ENCODE measurements around the gene TFR2. TPM values are rescaled to one million over a fixed set of nuclear protein-coding genes. Genes with fewer than 3 reads are reported as not detected.
A peak's percentile ranks its signal among the peaks of the same experiment; 100 is the strongest.

The TFR2 gene
- total and polyA plus RNA-seq, 2 of the 13 experiments (the other 11 are each of a cell fraction or from before 2014, with no cell fraction given), result 36.9 to 64.2 TPM

GRCh38 chr7:100626055-100626454 lies 15.3 kb downstream of the TFR2 start:
- TSS peak; percentile 35 for BruUV-seq (replicated peaks)
- intact Hi-C loops (cut with micrococcal nuclease; ENCODE audit: unreplicated experiment), result no loop called here
- no peak for ATAC-seq
- H3K9ac ChIP-seq (ENCODE audit: insufficient read depth, low read depth, low read length), result no peak overlapping the region
- CTCF ChIA-PET (ENCODE audit: low intra/inter-chr PET ratio, low total read pairs), result no interaction called here
- in situ Hi-C loops (cut with HindIII; ENCODE audit: extremely low pct_ligation_motif_present, low pct_unique_long_range_greater_than_20kb), result no loop called here
- H2AFZ ChIP-seq (ENCODE audit: low read length), result no peak overlapping the region
- no peak overlapping the region for H3K27ac ChIP-seq (ENCODE audit: extremely low read length, insufficient read depth, low read length)
- H4K20me1 ChIP-seq (ENCODE audit: insufficient read depth, low read length), result peaks cover 6% of the 10 kb centered on the region; the same call in 1 of the 2 replicates
- H3K4me1 ChIP-seq (ENCODE audit: insufficient read depth, low read length), result peaks cover 13% of the 10 kb centered on the region
- DNase-seq (ENCODE audit: low spot score), result no peak
- WGBS (ENCODE audit: low lambda C conversion rate), result 96% methylated on average over 3 of the region's 3 CpGs
- H3K4me3 ChIP-seq (replicated peaks in 1 of 3; ENCODE audit: insufficient read depth in 1 of 3, low read depth in 2 of 3, low read length in 3 of 3), result no peak overlapping the region
- peaks cover 4 to 23% of the 10 kb centered on the region in 2 experiments; a peak in 4 of 5 replicates for H3K36me3 ChIP-seq (replicated peaks in 1 of 2; ENCODE audit: control insufficient read depth in 1 of 2, insufficient read depth in 2 of 2, low read length in 2 of 2)
- no peaks in the 10 kb centered on the region for H3K27me3 ChIP-seq (ENCODE audit: control insufficient read depth in 1 of 2, insufficient read depth in 2 of 2, low read length in 2 of 2)
- no peak overlapping the region for H3K4me2 ChIP-seq (ENCODE audit: low read depth, low read length)
- H3K9me3 ChIP-seq (ENCODE audit: low read length), result no peaks in the 10 kb centered on the region
- H3K79me2 ChIP-seq (ENCODE audit: insufficient read depth, low read length), result no peaks in the 10 kb centered on the region
- POLR2A ChIA-PET, result interaction anchor here (0.9 kb wide), 3 partner anchors 14 to 47 kb away, joined by 3 to 4 read pairs (median 3); partner anchors contain the start of genes FBXO24, GNB2, LRCH4 and MOSPD3
- TF ChIP-seq ZFP36 (IDR thresholded peaks at IDR 0.05; ENCODE audit: borderline replicate concordance, low read depth, low read length, partially characterized antibody), result peak; percentile 89
- TF ChIP-seq ATF4 (CRISPR knock-in tag; IDR thresholded peaks at IDR 0.05), result no peak
- FAIRE-seq, result no peak

- Histone ChIP-seq H2AFZ (ENCODE audit: low read length) (no peak overlapping the region), H3K4me2 (ENCODE audit: low read depth, low read length) (no peak overlapping the region), H3K4me1 (ENCODE audit: insufficient read depth, low read length) (peaks cover 21% of the 10 kb centered on the region), H3K27ac (ENCODE audit: extremely low read length, insufficient read depth, low read length) (no peak overlapping the region), H3K36me3 (replicated peaks in 1 of 2; ENCODE audit: control insufficient read depth in 1 of 2, insufficient read depth in 2 of 2, low read length in 2 of 2) (peaks cover 4 to 22% of the 10 kb centered on the region in 2 experiments; a peak in 4 of 5 replicates), H3K9me3 (ENCODE audit: low read length) (no peaks in the 10 kb centered on the region), H3K4me3 (replicated peaks in 1 of 3; ENCODE audit: insufficient read depth in 1 of 3, low read depth in 2 of 3, low read length in 3 of 3) (no peak overlapping the region), H3K79me2 (ENCODE audit: insufficient read depth, low read length) (no peaks in the 10 kb centered on the region), H3K27me3 (ENCODE audit: control insufficient read depth in 1 of 2, insufficient read depth in 2 of 2, low read length in 2 of 2) (no peaks in the 10 kb centered on the region), H4K20me1 (ENCODE audit: insufficient read depth, low read length) (peaks cover 3% of the 10 kb centered on the region; the same call in 1 of the 2 replicates), H3K9ac (ENCODE audit: insufficient read depth, low read depth, low read length) (no peak overlapping the region)
- no peak for DNase-seq (ENCODE audit: low spot score)
- no peak for FAIRE-seq
- ATAC-seq, result no peak
- POLR2A ChIA-PET, result interaction anchor here (1.1 to 1.5 kb wide), 2 partner anchors 12 to 38 kb away, joined by 3 to 6 read pairs; partner anchors contain the start of genes FBXO24, LRCH4 and MOSPD3
- BruUV-seq (replicated peaks), result no TSS peak
- intact Hi-C loops (cut with micrococcal nuclease; ENCODE audit: unreplicated experiment), result no loop called here
- CTCF ChIA-PET (ENCODE audit: low intra/inter-chr PET ratio, low total read pairs), result no interaction called here
- in situ Hi-C loops (cut with HindIII; ENCODE audit: extremely low pct_ligation_motif_present, low pct_unique_long_range_greater_than_20kb), result no loop called here
- WGBS (ENCODE audit: low lambda C conversion rate), result 93% methylated on average over 15 of the region's 15 CpGs
- TF ChIP-seq ZBTB40 (IDR thresholded peaks at IDR 0.05) (peak; percentile 61), ZBTB40 (CRISPR knock-in tag; IDR thresholded peaks at IDR 0.05) (peak; percentile 98), ZNF703 (CRISPR knock-in tag; IDR thresholded peaks at IDR 0.05; ENCODE audit: borderline replicate concordance) (no peak), RFX5 (IDR thresholded peaks at IDR 0.05; ENCODE audit: low read depth, low read length) (no peak)
Measured at GRCh38 chr7:100623951-100624824, 17.2 kb downstream of the TFR2 start.
